Peyer's patch (tissue), 4 donors: Measurements from ENCODE around the gene FRMD4A.

Experiments
- CTCF ChIP-seq, 6 experiments: fragments of 450-650 bp in 4 of 6; fragments of 200-600 bp in 2 of 6; sonication (generic) in 1 of 6; IDR thresholded peaks; one replicate each; pipeline ENCODE4 v1.5.1; 2017 to 2019; ENCODE audit warnings: antibody characterized with exemption in 6 of 6, mild to moderate bottlenecking in 3 of 6, moderate library complexity in 1 of 6
- POLR2A ChIP-seq, 2 donors: fragments of 450-650 bp; IDR thresholded peaks; one replicate each; pipeline ENCODE4 v1.5.1; 2017; ENCODE audit warnings: antibody characterized with exemption in 2 of 2, mild to moderate bottlenecking in 2 of 2, moderate library complexity in 2 of 2

GRCh38 chr10:13789448-13789829, 541.3 kb downstream of the FRMD4A start:
- TF ChIP-seq POLR2A (IDR thresholded peaks at IDR 0.05) = no peak
- no peak for TF ChIP-seq CTCF (IDR thresholded peaks at IDR 0.05)
